Thyroid gland (tissue), 4 donors: Measurements from ENCODE around the gene RFTN1.
A peak's percentile ranks its signal among the peaks of the same experiment; 100 is the strongest.

ENCODE experiments used
- CTCF ChIP-seq, 6 experiments: fragments of 200-600 bp in 3 of 6; fragments of 450-650 bp in 3 of 6; sonication (generic) in 3 of 6; IDR thresholded peaks; one replicate each; pipeline ENCODE4 v1.5.1; 2016 to 2019; ENCODE audit warnings: antibody characterized with exemption in 6 of 6, mild to moderate bottlenecking in 2 of 6, inconsistent platforms in 1 of 6, moderate library complexity in 1 of 6
- POLR2A ChIP-seq, 2 donors: fragments of 450-650 bp; IDR thresholded peaks; one replicate each; pipeline ENCODE4 v1.6.1; 2017; ENCODE audit warnings: antibody characterized with exemption in 2 of 2, mild to moderate bottlenecking in 2 of 2, moderate library complexity in 1 of 2

GRCh38 chr3:16399473-16399872 is 114.0 kb downstream of the RFTN1 start:
- TF ChIP-seq CTCF (IDR thresholded peaks at IDR 0.05) = peak in 4 of 6 experiments; percentile 8 to 38 (median 30)
- TF ChIP-seq POLR2A (IDR thresholded peaks at IDR 0.05) = no peak
